Prostate gland (tissue), 2 donors: ENCODE data around the gene CMKLR1. TPM values are rescaled to one million over a fixed set of nuclear protein-coding genes. Genes with fewer than 3 reads are reported as not detected.
A peak's percentile ranks its signal among the peaks of the same experiment; 100 is the strongest.

Source experiments
- DNase-seq: peaks from one replicate; pipeline ENCODE4 v3.0.0-alpha.2; 2019; ENCODE audit warnings: low spot score
- H3K27ac ChIP-seq, 2 donors: fragments of 200-600 bp; sonication (generic); 2 replicates each; pipeline ENCODE4 v1.5.1; 2017 to 2019
- H3K27me3 ChIP-seq: fragments of 200-600 bp; sonication (generic); replicated peaks from 2 replicates; pipeline ENCODE4 v1.5.1; 2019; ENCODE audit not compliant: insufficient read depth
- H3K36me3 ChIP-seq, 2 donors: fragments of 200-600 bp; sonication (generic); 1 replicate in 1 of 2; 2 replicates in 1 of 2; pipeline versions ENCODE4 v1.5.1 to v1.8.1; 2017 to 2019
- H3K4me1 ChIP-seq: fragments of 200-600 bp; sonication (generic); replicated peaks from 2 replicates; pipeline ENCODE4 v1.5.1; 2019
- H3K4me3 ChIP-seq, 2 donors: fragments of 200-600 bp; sonication (generic); 2 replicates each; pipeline ENCODE4 v1.5.1; 2017 to 2019
- H3K9me3 ChIP-seq: fragments of 200-600 bp; sonication (generic); 2 replicates; pipeline ENCODE4 v1.5.1; 2017
- CTCF ChIP-seq, 4 experiments: fragments of 200-600 bp in 2 of 4; fragments of 450-650 bp in 2 of 4; sonication (generic) in 2 of 4; IDR thresholded peaks; 1 replicate in 3 of 4; 2 replicates in 1 of 4; pipeline ENCODE4 v1.5.1; 2016 to 2019; ENCODE audit warnings: antibody characterized with exemption in 4 of 4, mild to moderate bottlenecking in 2 of 4, moderate library complexity in 2 of 4
- POLR2A ChIP-seq: fragments of 450-650 bp; IDR thresholded peaks from one replicate; pipeline ENCODE4 v1.6.1; 2016; ENCODE audit warnings: antibody characterized with exemption, mild to moderate bottlenecking
- POLR2AphosphoS5 ChIP-seq: sonication (generic); formaldehyde crosslinking; IDR thresholded peaks from one replicate; pipeline ENCODE4 v1.6.1; 2017; ENCODE audit warnings: antibody characterized with exemption
- WGBS: methylation state at CpG from one replicate; pipeline ENCODE4 v1.1.5; 2018; 5-methylcytosine and 5-hydroxymethylcytosine counted together
- intact Hi-C: fragments of 100-400 bp; cut with DNase I; formaldehyde crosslinking; loops from one replicate; pipeline ENCODE4 v1.14.2; 2022
- total RNA-seq, 2 donors: library from RNA; depleted of rRNA; stranded (reverse); fragments of >200 nt; gene quantifications; one replicate each; pipeline ENCODE4 v1.1.0, GENCODE V29; 2016

CMKLR1 gene
- total RNA-seq, 2 donors from 2014 or later, result 3.3 to 9.1 TPM

- Histone ChIP-seq H3K27ac (no peak overlapping the region), H3K27me3 (no peaks in the 10 kb centered on the region), H3K4me3 (no peak overlapping the region), H3K9me3 (no peaks in the 10 kb centered on the region), H3K4me1 (no peaks in the 10 kb centered on the region), H3K36me3 (no peaks in the 10 kb centered on the region)
- TF ChIP-seq POLR2AphosphoS5 (no peak), CTCF (IDR thresholded peaks at IDR 0.05) (no peak), POLR2A (no peak)
- no peak for DNase-seq
- 70% methylated on average over 4 of the region's 4 CpGs for WGBS
- intact Hi-C loops, result no loop called here
Measured at GRCh38 chr12:108375986-108376663, 37.0 kb upstream of the CMKLR1 start.

DNA sequence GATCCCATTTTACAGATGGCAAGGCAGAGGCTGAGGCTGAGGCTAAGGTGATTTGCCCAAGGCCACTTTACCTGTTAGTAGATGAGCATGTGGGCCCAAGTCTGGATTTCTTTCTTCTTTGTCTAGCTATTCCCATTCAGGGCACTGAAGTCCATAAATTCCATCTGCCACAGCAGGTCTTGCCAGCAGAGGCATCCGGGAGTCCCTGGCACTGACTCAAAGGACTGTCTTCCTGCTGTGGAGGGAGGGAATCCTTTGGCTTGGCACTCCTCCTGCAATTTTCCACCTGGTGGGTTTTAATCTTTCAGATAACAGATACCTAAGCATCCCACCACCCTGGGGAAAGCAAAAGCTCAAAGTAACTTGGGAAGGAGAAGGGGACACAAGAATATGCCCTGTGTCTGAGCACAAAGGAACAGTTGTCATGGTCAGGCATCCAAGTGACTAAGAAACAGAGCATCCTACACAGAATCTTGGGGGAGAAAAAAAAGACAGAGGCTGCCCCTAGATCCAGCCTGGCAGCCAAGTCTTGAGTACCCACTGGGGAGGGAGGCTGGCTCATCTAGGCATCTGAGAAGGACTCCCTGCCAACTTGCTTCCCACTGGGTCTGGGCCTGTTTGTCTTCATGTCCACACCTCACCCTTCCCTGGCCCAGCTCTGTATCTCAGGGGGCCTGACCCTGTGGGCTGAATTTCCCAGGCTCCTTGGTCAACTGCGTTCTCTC is 35.6 kb upstream of the CMKLR1 start:
- no peaks in the 10 kb centered on the region for H3K27me3 ChIP-seq
- H3K27ac ChIP-seq, result no peak overlapping the region
- no peak for DNase-seq
- intact Hi-C loops, result no loop called here
- TF ChIP-seq CTCF (IDR thresholded peaks at IDR 0.05) (no peak), POLR2A (no peak), POLR2AphosphoS5 (no peak)
- H3K9me3 ChIP-seq, result no peaks in the 10 kb centered on the region
- no peak overlapping the region for H3K4me3 ChIP-seq
- H3K36me3 ChIP-seq, result no peaks in the 10 kb centered on the region
- no peaks in the 10 kb centered on the region for H3K4me1 ChIP-seq
- 70% methylated on average over 2 of the region's 2 CpGs for WGBS

GRCh38 chr12:108373111-108373510 is 34.0 kb upstream of the CMKLR1 start:
- no peak for DNase-seq
- intact Hi-C loops, result no loop called here
- no peak for TF ChIP-seq POLR2AphosphoS5
- TF ChIP-seq POLR2A, result no peak
- TF ChIP-seq CTCF (IDR thresholded peaks at IDR 0.05), result peak in 1 of 4 experiments; percentile 14
- H3K9me3 ChIP-seq, result no peaks in the 10 kb centered on the region
- no peaks in the 10 kb centered on the region for H3K36me3 ChIP-seq
- H3K4me3 ChIP-seq, result no peak overlapping the region
- no peak overlapping the region for H3K27ac ChIP-seq
- H3K27me3 ChIP-seq, result no peaks in the 10 kb centered on the region
- WGBS, result 23% methylated on average over 1 of the region's 1 CpG
- H3K4me1 ChIP-seq, result no peaks in the 10 kb centered on the region

GRCh38 chr12:108371801-108372344 is 32.8 kb upstream of the CMKLR1 start:
- Histone ChIP-seq H3K4me3 (no peak overlapping the region), H3K36me3 (no peaks in the 10 kb centered on the region), H3K9me3 (no peaks in the 10 kb centered on the region), H3K27ac (no peak overlapping the region), H3K4me1 (no peaks in the 10 kb centered on the region), H3K27me3 (no peaks in the 10 kb centered on the region)
- DNase-seq, result peak; percentile 48
- WGBS, result 45% methylated on average over 6 of the region's 6 CpGs
- TF ChIP-seq POLR2AphosphoS5 (peak; percentile 41), CTCF (IDR thresholded peaks at IDR 0.05) (no peak), POLR2A (no peak)
- intact Hi-C loops, result no loop called here
